ENCODE data around the gene ANGPTL2.

DNA sequence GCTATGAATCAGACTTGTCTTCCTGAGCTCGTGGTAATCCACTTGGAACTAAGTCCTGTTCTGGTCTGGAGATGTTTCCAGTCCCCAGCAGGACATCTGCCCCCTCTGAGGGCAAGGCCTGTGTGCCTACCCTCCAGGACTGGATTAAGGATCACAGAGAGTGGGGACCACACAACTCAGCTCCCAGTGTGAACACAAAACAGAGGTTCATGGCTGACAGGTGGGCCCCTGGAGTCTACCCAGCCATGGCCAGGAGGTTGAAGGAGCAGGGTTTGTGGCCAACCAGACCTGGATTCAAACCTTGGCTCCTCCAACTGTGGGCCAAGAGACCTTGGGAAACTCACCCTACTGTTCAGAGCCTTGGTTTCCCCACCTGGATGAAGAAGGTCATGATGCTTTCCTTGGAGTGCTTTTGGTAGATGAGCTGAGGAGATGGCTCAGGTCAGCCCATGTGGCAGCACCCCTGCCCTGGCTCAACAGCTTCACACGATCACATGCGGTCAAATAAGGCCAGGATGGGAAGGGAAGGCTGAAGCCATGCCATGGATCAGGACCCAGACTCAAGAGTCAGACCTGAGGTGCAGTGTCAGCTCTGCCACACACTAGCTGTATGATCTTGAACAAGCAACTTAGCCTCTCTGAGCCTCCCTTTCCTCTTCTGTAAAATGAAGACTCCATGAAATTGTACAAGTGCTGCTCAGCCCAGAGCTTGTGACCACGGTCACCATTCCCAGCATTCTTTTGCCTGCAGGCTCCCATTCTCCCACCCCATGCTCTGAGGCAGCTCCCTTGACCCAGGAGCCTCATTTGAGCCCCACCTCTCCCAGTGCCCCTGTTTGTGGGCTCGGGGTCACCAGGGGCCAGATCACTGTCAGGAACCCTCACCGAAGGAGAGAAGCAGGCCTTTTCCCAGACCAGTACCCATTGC is 27.3 kb upstream of the ANGPTL2 start:
- TF ChIP-seq, protein P1, sequence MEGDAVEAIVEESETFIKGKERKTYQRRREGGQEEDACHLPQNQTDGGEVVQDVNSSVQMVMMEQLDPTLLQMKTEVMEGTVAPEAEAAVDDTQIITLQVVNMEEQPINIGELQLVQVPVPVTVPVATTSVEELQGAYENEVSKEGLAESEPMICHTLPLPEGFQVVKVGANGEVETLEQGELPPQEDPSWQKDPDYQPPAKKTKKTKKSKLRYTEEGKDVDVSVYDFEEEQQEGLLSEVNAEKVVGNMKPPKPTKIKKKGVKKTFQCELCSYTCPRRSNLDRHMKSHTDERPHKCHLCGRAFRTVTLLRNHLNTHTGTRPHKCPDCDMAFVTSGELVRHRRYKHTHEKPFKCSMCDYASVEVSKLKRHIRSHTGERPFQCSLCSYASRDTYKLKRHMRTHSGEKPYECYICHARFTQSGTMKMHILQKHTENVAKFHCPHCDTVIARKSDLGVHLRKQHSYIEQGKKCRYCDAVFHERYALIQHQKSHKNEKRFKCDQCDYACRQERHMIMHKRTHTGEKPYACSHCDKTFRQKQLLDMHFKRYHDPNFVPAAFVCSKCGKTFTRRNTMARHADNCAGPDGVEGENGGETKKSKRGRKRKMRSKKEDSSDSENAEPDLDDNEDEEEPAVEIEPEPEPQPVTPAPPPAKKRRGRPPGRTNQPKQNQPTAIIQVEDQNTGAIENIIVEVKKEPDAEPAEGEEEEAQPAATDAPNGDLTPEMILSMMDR (IDR thresholded peaks at IDR 0.05): no peak
- TF ChIP-seq POLR2A (IDR thresholded peaks at IDR 0.05): no peak

Data from uterus (tissue), 2 donors.